ENCODE results near the gene CD151.

CD151 gene

GRCh38 chr11:859394-860131, 26.8 kb downstream of the CD151 start:
- DNase-seq, result no peak

GRCh38 chr11:860234-861104, 27.7 kb downstream of the CD151 start:
- no peak for DNase-seq

- no peak for DNase-seq
Measured at GRCh38 chr11:861105-861479, 28.3 kb downstream of the CD151 start.

GRCh38 chr11:862081-862661, 29.4 kb downstream of the CD151 start:
- no peak for DNase-seq

GRCh38 chr11:862696-863022, 29.9 kb downstream of the CD151 start:
- DNase-seq, result no peak

- DNase-seq, result no peak
Measured at GRCh38 chr11:863023-863909, 30.5 kb downstream of the CD151 start.

- DNase-seq, result no peak
Measured at GRCh38 chr11:863910-864827, 31.4 kb downstream of the CD151 start.

- no peak for DNase-seq
Measured at GRCh38 chr11:864898-865297, 32.1 kb downstream of the CD151 start.

GRCh38 chr11:865462-866430, 33.0 kb downstream of the CD151 start:
- no peak for DNase-seq

- DNase-seq, result no peak
Measured at GRCh38 chr11:866481-866880, 33.7 kb downstream of the CD151 start.

GRCh38 chr11:867856-868358, 35.2 kb downstream of the CD151 start:
- DNase-seq, result no peak

GRCh38 chr11:868394-868793, 35.6 kb downstream of the CD151 start:
- DNase-seq, result no peak

GRCh38 chr11:868802-869201, 36.0 kb downstream of the CD151 start:
- DNase-seq, result no peak

- DNase-seq, result no peak
Measured at GRCh38 chr11:869399-870126, 36.8 kb downstream of the CD151 start.

GRCh38 chr11:870127-870413, 37.3 kb downstream of the CD151 start:
- DNase-seq, result no peak

GRCh38 chr11:870418-870817, 37.7 kb downstream of the CD151 start:
- no peak for DNase-seq

- DNase-seq, result no peak
Measured at GRCh38 chr11:871472-871871, 38.7 kb downstream of the CD151 start.

GRCh38 chr11:872799-873198, 40.0 kb downstream of the CD151 start:
- no peak for DNase-seq

- no peak for DNase-seq
Measured at GRCh38 chr11:873706-874105, 41.0 kb downstream of the CD151 start.

GRCh38 chr11:875203-875602, 42.5 kb downstream of the CD151 start:
- no peak for DNase-seq

Measured in CD4-positive, alpha-beta T cell treated with Interleukin-21 for 1 hour (primary cell).